Liver (tissue), 3 donors: ENCODE results near the gene CHD5.

Source experiments
- FOXA1 ChIP-seq: IDR thresholded peaks from 2 replicates; pipeline ENCODE4 v1.6.1; 2016; ENCODE audit warnings: antibody characterized with exemption
- HNF4G ChIP-seq: IDR thresholded peaks from 2 replicates; pipeline ENCODE4 v1.6.1; 2016; ENCODE audit warnings: antibody characterized with exemption
- JUND ChIP-seq, 2 donors: IDR thresholded peaks; 2 replicates each; pipeline ENCODE4 v1.6.1; 2016; ENCODE audit warnings: antibody characterized with exemption in 2 of 2
- NR2F2 ChIP-seq: IDR thresholded peaks from 2 replicates; pipeline ENCODE4 v1.6.1; 2016; ENCODE audit warnings: antibody characterized with exemption
- RAD21 ChIP-seq, 2 donors: IDR thresholded peaks; 2 replicates each; pipeline ENCODE4 v1.6.1; 2016; ENCODE audit warnings: antibody characterized with exemption in 2 of 2, mild to moderate bottlenecking in 2 of 2
- SP1 ChIP-seq: IDR thresholded peaks from 2 replicates; pipeline ENCODE4 v1.6.1; 2018; ENCODE audit warnings: antibody characterized with exemption, mild to moderate bottlenecking
- YY1 ChIP-seq: IDR thresholded peaks from 2 replicates; pipeline ENCODE4 v1.6.1; 2016; ENCODE audit warnings: antibody characterized with exemption, mild to moderate bottlenecking
- TF ChIP-seq, protein P1 (sequence below): fragments of 150-350 bp; IDR thresholded peaks from 2 replicates; pipeline ENCODE4 v1.5.1; 2017; ENCODE audit warnings: improper control_type of control experiment, low read depth, low read length; ENCODE audit not compliant: missing input control
- TF ChIP-seq, protein P2 (sequence below): IDR thresholded peaks from 2 replicates; pipeline ENCODE4 v1.6.1; 2016; ENCODE audit warnings: antibody characterized with exemption
- TF ChIP-seq, protein P3 (sequence below): IDR thresholded peaks from 2 replicates; pipeline ENCODE4 v1.6.1; 2016; ENCODE audit warnings: antibody characterized with exemption, mild to moderate bottlenecking
- donor health status: healthy.
- donor health status: healthy.

DNA sequence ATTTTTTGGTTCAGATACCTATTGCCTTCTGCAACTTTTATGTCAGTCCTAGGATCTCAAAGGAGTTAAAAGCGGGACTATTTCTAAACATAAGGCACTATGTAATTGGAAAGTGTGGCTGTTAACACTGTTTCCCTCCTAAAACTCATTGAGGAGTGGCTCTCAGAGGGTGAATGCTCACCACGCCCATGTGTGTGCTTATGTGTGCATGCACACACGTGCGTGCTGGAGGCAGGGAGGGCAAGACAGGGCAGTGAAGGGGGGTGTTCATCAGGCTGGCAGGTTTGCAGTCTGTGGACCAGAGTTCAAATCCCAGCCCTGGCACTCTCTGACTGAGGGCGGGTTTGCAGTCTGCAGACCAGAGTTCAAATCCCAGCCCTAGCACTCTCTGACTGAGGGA lies 112.0 kb downstream of the CHD5 start:
- TF ChIP-seq FOXA1 (no peak), JUND (IDR thresholded peaks at IDR 0.05) (no peak), NR2F2 (no peak), YY1 (no peak), HNF4G (no peak), SP1 (no peak), RAD21 (IDR thresholded peaks at IDR 0.05) (no peak)
- TF ChIP-seq, protein P1, sequence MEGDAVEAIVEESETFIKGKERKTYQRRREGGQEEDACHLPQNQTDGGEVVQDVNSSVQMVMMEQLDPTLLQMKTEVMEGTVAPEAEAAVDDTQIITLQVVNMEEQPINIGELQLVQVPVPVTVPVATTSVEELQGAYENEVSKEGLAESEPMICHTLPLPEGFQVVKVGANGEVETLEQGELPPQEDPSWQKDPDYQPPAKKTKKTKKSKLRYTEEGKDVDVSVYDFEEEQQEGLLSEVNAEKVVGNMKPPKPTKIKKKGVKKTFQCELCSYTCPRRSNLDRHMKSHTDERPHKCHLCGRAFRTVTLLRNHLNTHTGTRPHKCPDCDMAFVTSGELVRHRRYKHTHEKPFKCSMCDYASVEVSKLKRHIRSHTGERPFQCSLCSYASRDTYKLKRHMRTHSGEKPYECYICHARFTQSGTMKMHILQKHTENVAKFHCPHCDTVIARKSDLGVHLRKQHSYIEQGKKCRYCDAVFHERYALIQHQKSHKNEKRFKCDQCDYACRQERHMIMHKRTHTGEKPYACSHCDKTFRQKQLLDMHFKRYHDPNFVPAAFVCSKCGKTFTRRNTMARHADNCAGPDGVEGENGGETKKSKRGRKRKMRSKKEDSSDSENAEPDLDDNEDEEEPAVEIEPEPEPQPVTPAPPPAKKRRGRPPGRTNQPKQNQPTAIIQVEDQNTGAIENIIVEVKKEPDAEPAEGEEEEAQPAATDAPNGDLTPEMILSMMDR: no peak
- TF ChIP-seq, protein P2, sequence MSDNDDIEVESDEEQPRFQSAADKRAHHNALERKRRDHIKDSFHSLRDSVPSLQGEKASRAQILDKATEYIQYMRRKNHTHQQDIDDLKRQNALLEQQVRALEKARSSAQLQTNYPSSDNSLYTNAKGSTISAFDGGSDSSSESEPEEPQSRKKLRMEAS: no peak
- TF ChIP-seq, protein P3, sequence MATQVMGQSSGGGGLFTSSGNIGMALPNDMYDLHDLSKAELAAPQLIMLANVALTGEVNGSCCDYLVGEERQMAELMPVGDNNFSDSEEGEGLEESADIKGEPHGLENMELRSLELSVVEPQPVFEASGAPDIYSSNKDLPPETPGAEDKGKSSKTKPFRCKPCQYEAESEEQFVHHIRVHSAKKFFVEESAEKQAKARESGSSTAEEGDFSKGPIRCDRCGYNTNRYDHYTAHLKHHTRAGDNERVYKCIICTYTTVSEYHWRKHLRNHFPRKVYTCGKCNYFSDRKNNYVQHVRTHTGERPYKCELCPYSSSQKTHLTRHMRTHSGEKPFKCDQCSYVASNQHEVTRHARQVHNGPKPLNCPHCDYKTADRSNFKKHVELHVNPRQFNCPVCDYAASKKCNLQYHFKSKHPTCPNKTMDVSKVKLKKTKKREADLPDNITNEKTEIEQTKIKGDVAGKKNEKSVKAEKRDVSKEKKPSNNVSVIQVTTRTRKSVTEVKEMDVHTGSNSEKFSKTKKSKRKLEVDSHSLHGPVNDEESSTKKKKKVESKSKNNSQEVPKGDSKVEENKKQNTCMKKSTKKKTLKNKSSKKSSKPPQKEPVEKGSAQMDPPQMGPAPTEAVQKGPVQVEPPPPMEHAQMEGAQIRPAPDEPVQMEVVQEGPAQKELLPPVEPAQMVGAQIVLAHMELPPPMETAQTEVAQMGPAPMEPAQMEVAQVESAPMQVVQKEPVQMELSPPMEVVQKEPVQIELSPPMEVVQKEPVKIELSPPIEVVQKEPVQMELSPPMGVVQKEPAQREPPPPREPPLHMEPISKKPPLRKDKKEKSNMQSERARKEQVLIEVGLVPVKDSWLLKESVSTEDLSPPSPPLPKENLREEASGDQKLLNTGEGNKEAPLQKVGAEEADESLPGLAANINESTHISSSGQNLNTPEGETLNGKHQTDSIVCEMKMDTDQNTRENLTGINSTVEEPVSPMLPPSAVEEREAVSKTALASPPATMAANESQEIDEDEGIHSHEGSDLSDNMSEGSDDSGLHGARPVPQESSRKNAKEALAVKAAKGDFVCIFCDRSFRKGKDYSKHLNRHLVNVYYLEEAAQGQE: no peak
